GM18873 (cell line): ENCODE data around the gene YWHAQ.
"Not testable (repeated sequence)": the region's sequence is repeated elsewhere in the genome, so short reads cannot be mapped to it uniquely, and the experiment has no call there.

Experiments
- ATAC-seq: cut with Tn5 transposase; IDR thresholded peaks from one replicate; pipeline ENCODE4 v1.9.1; 2021; ENCODE audit warnings: mild to moderate bottlenecking, moderate library complexity, moderate number of reproducible peaks; ENCODE audit not compliant: unreplicated experiment, low FRiP score

The YWHAQ gene

GRCh38 chr2:9596621-9597311 lies 34.0 kb downstream of the YWHAQ start:
- no peak for ATAC-seq

- ATAC-seq = no peak
Measured at GRCh38 chr2:9595746-9596145, 35.1 kb downstream of the YWHAQ start.

GRCh38 chr2:9595256-9595655 lies 35.5 kb downstream of the YWHAQ start:
- ATAC-seq = not testable (repeated sequence)

GRCh38 chr2:9594366-9595054 lies 36.3 kb downstream of the YWHAQ start:
- no peak for ATAC-seq

GRCh38 chr2:9593925-9594324 lies 36.9 kb downstream of the YWHAQ start:
- ATAC-seq = no peak

- no peak for ATAC-seq
Measured at GRCh38 chr2:9592699-9593098, 38.1 kb downstream of the YWHAQ start.

- no peak for ATAC-seq
Measured at GRCh38 chr2:9590641-9591040, 40.2 kb downstream of the YWHAQ start.

- no peak for ATAC-seq
Measured at GRCh38 chr2:9586465-9586864, 44.3 kb downstream of the YWHAQ start.

GRCh38 chr2:9585486-9585885 lies 45.3 kb downstream of the YWHAQ start:
- no peak for ATAC-seq

GRCh38 chr2:9584902-9585301 lies 45.9 kb downstream of the YWHAQ start:
- not testable (repeated sequence) for ATAC-seq

- no peak for ATAC-seq
Measured at GRCh38 chr2:9582624-9583023, 48.2 kb downstream of the YWHAQ start.

- no peak for ATAC-seq
Measured at GRCh38 chr2:9578467-9579235, 52.1 kb downstream of the YWHAQ start.

- no peak for ATAC-seq
Measured at GRCh38 chr2:9574331-9574730, 56.5 kb downstream of the YWHAQ start.

GRCh38 chr2:9573840-9574239 lies 57.0 kb downstream of the YWHAQ start:
- no peak for ATAC-seq

GRCh38 chr2:9573013-9573720 lies 57.6 kb downstream of the YWHAQ start:
- ATAC-seq = no peak

GRCh38 chr2:9570182-9571060 lies 60.4 kb downstream of the YWHAQ start:
- ATAC-seq = no peak

GRCh38 chr2:9565436-9566153 lies 65.2 kb downstream of the YWHAQ start:
- no peak for ATAC-seq

- ATAC-seq = no peak
Measured at GRCh38 chr2:9560628-9561027, 70.2 kb downstream of the YWHAQ start.

- no peak for ATAC-seq
Measured at GRCh38 chr2:9558948-9559381, 71.8 kb downstream of the YWHAQ start.
